Fibroblast of the aortic adventitia (primary cell): ENCODE measurements around the gene LNPEP. TPM values are rescaled to one million over a fixed set of nuclear protein-coding genes. Genes with fewer than 3 reads are reported as not detected.

Experiments used
- DNase-seq: peaks from one replicate; pipeline ENCODE4 v3.0.0-alpha.2; 2010; ENCODE audit warnings: low read depth
- H3K4me3 ChIP-seq: 2 replicates; pipeline ENCODE4 v1.5.1; 2011; ENCODE audit warnings: low read depth, mild to moderate bottlenecking, control low read depth, low read length, moderate library complexity
- CTCF ChIP-seq: IDR thresholded peaks from 2 replicates; pipeline ENCODE4 v1.5.1; 2011; ENCODE audit warnings: mild to moderate bottlenecking, low read length, control low read depth, inconsistent platforms; ENCODE audit not compliant: insufficient read depth
- total RNA-seq: library from RNA; depleted of rRNA; stranded (reverse); fragments of >200 nt; gene quantifications from 2 replicates; pipeline ENCODE4 v1.2.3, GENCODE V29; 2012; ENCODE audit warnings: low replicate concordance

Gene LNPEP
- total RNA-seq, 1 donor, result 46.3 TPM

DNA sequence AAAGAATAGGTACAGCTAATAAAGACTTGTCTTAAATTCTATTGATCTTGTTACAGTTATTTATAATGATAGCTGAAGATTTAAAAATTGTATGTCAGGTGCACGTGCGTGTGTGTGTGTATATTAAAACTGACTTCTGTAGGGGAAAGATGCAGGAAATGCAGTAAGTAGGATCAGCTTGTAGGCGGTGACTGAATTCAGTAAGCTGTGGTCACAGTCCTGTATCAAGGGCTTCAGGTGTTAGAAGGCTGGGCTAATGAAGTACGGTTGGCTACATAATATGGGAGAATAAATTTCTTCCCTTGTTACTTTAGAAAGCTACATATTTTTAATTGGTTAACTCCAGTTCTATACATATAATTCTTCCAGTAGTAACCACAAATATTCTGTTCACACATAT lies 54.2 kb downstream of the LNPEP start:
- no peak overlapping the region for H3K4me3 ChIP-seq
- TF ChIP-seq CTCF, result no peak

DNA sequence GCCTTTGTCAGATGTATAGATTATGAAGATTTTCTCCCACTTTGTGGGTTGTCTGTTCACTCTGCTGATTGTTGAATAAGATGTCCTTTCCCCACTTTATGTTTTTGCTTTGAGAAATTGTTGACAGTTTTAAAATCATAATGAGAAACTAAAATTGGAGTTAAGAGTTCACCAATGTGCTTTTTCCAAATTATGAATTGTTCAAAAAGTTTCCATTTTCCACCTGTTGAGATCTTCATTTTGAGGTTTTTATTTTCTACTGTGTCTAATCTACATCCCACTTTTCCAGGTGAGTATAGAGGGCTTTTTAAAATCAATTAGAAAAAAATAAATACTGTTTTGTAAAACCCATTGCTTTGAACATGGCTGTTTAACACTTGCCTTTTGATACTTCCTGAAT lies 55.8 kb downstream of the LNPEP start:
- no peak for DNase-seq
- no peak for TF ChIP-seq CTCF
- no peak overlapping the region for H3K4me3 ChIP-seq

More for the DNA sequence above, 54.2 kb downstream of the LNPEP start:
- no peak for DNase-seq

- DNase-seq, result no peak
- TF ChIP-seq CTCF, result no peak
- H3K4me3 ChIP-seq, result no peak overlapping the region
Observed at GRCh38 chr5:96993760-96994159, 57.9 kb downstream of the LNPEP start.

- no peak overlapping the region for H3K4me3 ChIP-seq
- TF ChIP-seq CTCF, result no peak
- no peak for DNase-seq
Observed at GRCh38 chr5:96994493-96994892, 58.6 kb downstream of the LNPEP start.

GRCh38 chr5:96995419-96995818 lies 59.5 kb downstream of the LNPEP start:
- no peak for TF ChIP-seq CTCF
- DNase-seq, result no peak
- no peak overlapping the region for H3K4me3 ChIP-seq

- TF ChIP-seq CTCF, result peak; percentile 58
- H3K4me3 ChIP-seq, result no peak overlapping the region
- DNase-seq, result peak; percentile 74
Observed at GRCh38 chr5:96997265-96997859, 61.5 kb downstream of the LNPEP start.

GRCh38 chr5:96999856-97000255 lies 64.0 kb downstream of the LNPEP start:
- no peak for TF ChIP-seq CTCF

More at GRCh38 chr5:96999856-97000255, 64.0 kb downstream of the LNPEP start:
- DNase-seq, result no peak
- H3K4me3 ChIP-seq, result no peak overlapping the region
